Activated naive CD8-positive, alpha-beta T cell treated with anti-CD3 and anti-CD28 coated beads, Interleukin-2, amount 10 ng/mL, durations not matched to agents 7 days and 5 days (primary cell): ENCODE results near the gene TPPP. TPM values are rescaled to one million over a fixed set of nuclear protein-coding genes. Genes with fewer than 3 reads are reported as not detected.
A peak's percentile ranks its signal among the peaks of the same experiment; 100 is the strongest.

Experiments used
- ATAC-seq: fragments of 150-1000 bp; cut with Tn5 transposase; one replicate; pipeline ENCODE4 v1.10.0; 2021; ENCODE audit warnings: low read depth, moderate library complexity
- POLR2A ChIA-PET: fragments of 350-600 bp; sonication (Branson Sonifier 250); formaldehyde crosslinking; loops from one replicate; lab custom pipeline; 2021; ENCODE audit warnings: antibody characterized with exemption; lab: Charles Lee
- DNase-seq: peaks from one replicate; pipeline ENCODE4 v3.0.0; 2021
- H3K27ac Mint-ChIP-seq: one replicate; pipeline ENCODE4 v1.8.0; 2022; ENCODE audit warnings: mild to moderate bottlenecking, mixed read lengths
- H3K27me3 Mint-ChIP-seq: one replicate; pipeline ENCODE4 v1.8.0; 2022; ENCODE audit warnings: mild to moderate bottlenecking, moderate library complexity, mixed read lengths
- H3K36me3 Mint-ChIP-seq: one replicate; pipeline ENCODE4 v1.8.0; 2021; ENCODE audit warnings: mild to moderate bottlenecking, mixed read lengths
- H3K4me1 Mint-ChIP-seq: one replicate; pipeline ENCODE4 v1.8.0; 2021; ENCODE audit warnings: mixed read lengths
- H3K4me3 Mint-ChIP-seq: one replicate; pipeline ENCODE4 v1.8.0; 2022; ENCODE audit warnings: mild to moderate bottlenecking, moderate library complexity, mixed read lengths
- H3K9me3 Mint-ChIP-seq: one replicate; pipeline ENCODE4 v1.8.0; 2021; ENCODE audit warnings: mixed read lengths
- total RNA-seq, 2 experiments: library from RNA; stranded (reverse); gene quantifications; one replicate each; pipeline ENCODE4 v1.2.3, GENCODE V29; 2021

TPPP gene
- total RNA-seq, 2 experiments from 2014 or later: 0.40 to 0.55 TPM

GRCh38 chr5:677131-678101 lies 15.7 kb downstream of the TPPP start:
- POLR2A ChIA-PET: no interaction called here
- peak; percentile 30 for DNase-seq
- Mint-ChIP-seq H3K4me3 (no peak overlapping the region), H3K9me3 (no peaks in the 10 kb centered on the region), H3K4me1 (peaks cover 3% of the 10 kb centered on the region), H3K27me3 (peaks cover 5% of the 10 kb centered on the region), H3K27ac (no peak overlapping the region), H3K36me3 (no peaks in the 10 kb centered on the region)
- ATAC-seq: no peak

- no peak for DNase-seq
These were observed 16.5 kb downstream of the TPPP start for GRCh38 chr5:676699-677076.

DNA sequence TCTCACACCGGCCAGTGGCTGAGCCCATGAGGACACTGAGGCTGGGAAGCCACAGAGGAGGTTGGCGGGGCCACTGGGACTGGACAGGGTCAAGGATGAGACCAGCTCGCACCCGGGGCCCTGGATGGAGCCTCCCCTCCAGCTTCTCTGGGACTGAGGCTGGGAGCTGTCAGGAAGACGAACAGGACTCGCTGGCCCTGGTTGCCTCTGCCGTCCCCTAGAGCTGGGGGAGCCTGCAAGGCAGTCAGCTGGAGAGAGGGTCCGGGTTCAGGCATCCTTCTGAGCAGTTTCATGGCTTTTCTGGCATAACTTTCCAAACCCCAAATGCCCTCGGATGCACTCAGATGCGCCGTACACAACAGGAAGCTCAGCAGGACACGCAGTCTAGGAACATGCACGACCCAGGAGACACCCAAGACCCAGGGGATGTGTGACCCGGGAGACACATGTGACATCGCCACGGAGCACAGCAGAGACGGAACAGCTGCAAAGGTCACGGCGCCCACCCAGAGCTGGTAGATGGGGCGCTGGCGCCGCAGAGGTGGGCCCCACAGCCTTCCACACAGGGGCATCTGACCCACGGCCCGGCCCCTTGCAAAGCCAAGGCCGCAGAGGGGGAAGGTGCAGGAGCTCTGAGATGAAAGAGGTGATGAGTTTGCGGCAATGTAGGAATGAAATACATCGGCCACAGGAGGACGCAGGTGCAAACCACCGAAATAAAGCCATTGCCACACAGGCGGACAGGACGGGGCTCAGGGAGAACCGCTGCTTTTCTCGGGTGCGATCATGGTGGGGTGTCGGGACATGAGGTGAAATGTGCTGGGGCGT lies 17.1 kb downstream of the TPPP start:
- no peak overlapping the region for H3K4me3 Mint-ChIP-seq

More at GRCh38 chr5:676699-677076, 16.5 kb downstream of the TPPP start:
- Mint-ChIP-seq H3K27ac (no peak overlapping the region), H3K9me3 (no peaks in the 10 kb centered on the region), H3K36me3 (no peaks in the 10 kb centered on the region), H3K27me3 (peaks cover 5% of the 10 kb centered on the region), H3K4me3 (no peak overlapping the region), H3K4me1 (peaks cover 3% of the 10 kb centered on the region)
- no peak for ATAC-seq
- POLR2A ChIA-PET: no interaction called here

DNA sequence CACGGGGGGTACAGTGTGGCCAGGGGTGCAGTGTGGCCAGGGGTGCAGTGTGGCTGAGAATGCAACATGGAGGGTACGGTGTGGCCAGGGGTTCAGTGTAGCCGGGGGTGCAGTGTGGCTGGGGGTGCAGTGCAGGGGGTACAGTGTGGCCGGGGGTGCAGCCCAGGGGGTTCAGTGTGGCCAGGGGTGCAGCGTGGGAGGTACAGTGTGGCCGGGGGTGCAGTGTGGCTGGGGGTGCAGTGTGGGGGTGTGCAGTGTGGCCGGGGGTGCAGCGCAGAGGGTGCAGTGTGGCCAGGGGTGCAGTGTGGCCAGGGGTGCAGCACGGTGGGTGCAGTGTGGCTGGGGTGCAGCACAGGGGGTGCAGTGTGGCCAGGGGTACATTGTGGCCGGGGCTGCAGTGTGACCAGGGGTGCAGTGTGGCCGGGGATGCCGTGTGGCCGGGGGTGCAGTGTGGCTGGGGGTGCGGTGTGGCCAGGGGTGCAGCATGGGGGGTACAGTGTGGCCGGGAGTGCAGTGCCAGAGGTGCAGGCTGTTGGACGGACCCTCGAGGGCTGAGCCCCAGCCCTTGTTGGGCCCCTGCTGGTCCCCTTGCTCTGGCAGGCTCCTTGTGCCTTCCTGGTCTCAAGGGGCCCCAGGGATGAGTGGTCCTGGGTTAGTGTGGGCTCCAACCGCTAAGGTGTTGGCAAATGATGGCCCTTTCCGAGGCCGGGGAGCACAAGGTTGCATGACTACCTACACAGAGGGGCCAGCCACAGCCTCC lies 17.9 kb downstream of the TPPP start:
- Mint-ChIP-seq H3K4me1 (peaks cover 3% of the 10 kb centered on the region), H3K9me3 (no peaks in the 10 kb centered on the region), H3K36me3 (no peaks in the 10 kb centered on the region), H3K4me3 (no peak overlapping the region), H3K27ac (no peak overlapping the region), H3K27me3 (peaks cover 5% of the 10 kb centered on the region)
- ATAC-seq (no peak), DNase-seq (peak; percentile 22)
- POLR2A ChIA-PET: no interaction called here

More for the DNA sequence above, 17.1 kb downstream of the TPPP start:
- Mint-ChIP-seq H3K36me3 (no peaks in the 10 kb centered on the region), H3K27me3 (peaks cover 5% of the 10 kb centered on the region), H3K27ac (no peak overlapping the region), H3K4me1 (peaks cover 3% of the 10 kb centered on the region), H3K9me3 (no peaks in the 10 kb centered on the region)
- no peak for ATAC-seq
- POLR2A ChIA-PET: no interaction called here
- DNase-seq: no peak

DNA sequence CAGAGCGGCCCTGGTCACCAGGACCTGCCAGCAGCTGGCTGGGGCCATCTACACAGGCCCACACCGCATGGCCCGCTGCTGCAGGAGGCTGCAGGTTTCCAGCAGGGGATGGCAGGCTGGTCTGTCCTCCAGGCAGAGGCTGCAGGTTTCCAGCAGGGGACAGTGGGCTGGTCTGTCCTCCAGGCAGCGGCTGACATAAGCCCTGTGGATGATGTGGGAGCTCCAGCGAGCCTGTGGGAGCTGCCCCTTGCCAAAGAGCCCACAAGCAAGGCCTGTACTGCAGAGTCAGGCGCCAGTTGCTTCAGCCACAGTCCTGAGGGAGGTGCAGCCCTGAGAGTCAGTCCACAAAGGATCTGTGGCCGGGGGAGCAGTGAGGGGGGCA lies 18.5 kb downstream of the TPPP start:
- POLR2A ChIA-PET: no interaction called here
- H3K9me3 Mint-ChIP-seq: no peaks in the 10 kb centered on the region
- no peak overlapping the region for H3K4me3 Mint-ChIP-seq
- peaks cover 3% of the 10 kb centered on the region for H3K4me1 Mint-ChIP-seq
- peaks cover 5% of the 10 kb centered on the region for H3K27me3 Mint-ChIP-seq
- ATAC-seq (no peak), DNase-seq (peak; percentile 28)
- H3K36me3 Mint-ChIP-seq: no peaks in the 10 kb centered on the region
- H3K27ac Mint-ChIP-seq: no peak overlapping the region

GRCh38 chr5:673831-674629 lies 19.1 kb downstream of the TPPP start:
- Mint-ChIP-seq H3K27me3 (peaks cover 5% of the 10 kb centered on the region), H3K36me3 (no peaks in the 10 kb centered on the region), H3K9me3 (no peaks in the 10 kb centered on the region), H3K4me1 (peaks cover 3% of the 10 kb centered on the region), H3K27ac (no peak overlapping the region), H3K4me3 (no peak overlapping the region)
- POLR2A ChIA-PET: no interaction called here
- no peak for ATAC-seq
- peak; percentile 28 for DNase-seq

DNA sequence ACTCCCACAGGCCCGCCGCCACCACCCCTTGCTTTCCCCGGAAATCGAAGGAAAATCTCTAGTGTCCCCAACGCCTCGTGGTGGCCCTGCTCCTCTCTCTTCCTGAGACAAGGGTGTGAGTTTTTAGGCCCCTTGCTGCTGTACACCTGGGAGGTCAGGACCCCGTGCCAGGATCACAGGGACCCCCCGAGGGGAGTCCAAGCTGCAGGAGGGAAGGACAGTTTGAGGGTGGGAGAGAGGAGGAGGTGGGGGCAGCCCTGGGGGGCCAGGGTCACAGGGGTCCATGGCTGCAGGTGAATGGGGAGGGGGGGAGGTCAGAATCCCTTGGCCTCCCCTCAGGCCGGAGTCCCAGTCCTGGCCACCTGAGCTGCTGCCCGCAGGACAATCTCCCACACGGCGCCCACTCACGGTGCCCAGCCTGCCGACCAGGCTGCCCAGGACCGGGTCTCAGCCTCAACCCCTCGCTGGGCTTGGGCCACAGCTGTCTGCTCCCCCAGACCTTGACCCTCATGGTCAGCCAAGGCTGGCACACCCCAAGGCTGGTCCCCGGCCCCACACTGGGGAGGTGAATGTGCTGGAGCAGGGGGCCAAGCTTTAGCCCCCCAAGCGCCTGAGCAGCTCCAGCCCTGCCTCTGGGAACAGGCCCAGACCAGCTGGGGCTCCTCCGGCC lies 19.9 kb downstream of the TPPP start:
- peaks cover 5% of the 10 kb centered on the region for H3K27me3 Mint-ChIP-seq
- H3K4me1 Mint-ChIP-seq: peaks cover 3% of the 10 kb centered on the region
- POLR2A ChIA-PET: no interaction called here
- H3K4me3 Mint-ChIP-seq: no peak overlapping the region
- peak overlapping the region; percentile 54 for H3K27ac Mint-ChIP-seq
- H3K9me3 Mint-ChIP-seq: no peaks in the 10 kb centered on the region
- DNase-seq (peak; percentile 30), ATAC-seq (no peak)
- no peaks in the 10 kb centered on the region for H3K36me3 Mint-ChIP-seq

DNA sequence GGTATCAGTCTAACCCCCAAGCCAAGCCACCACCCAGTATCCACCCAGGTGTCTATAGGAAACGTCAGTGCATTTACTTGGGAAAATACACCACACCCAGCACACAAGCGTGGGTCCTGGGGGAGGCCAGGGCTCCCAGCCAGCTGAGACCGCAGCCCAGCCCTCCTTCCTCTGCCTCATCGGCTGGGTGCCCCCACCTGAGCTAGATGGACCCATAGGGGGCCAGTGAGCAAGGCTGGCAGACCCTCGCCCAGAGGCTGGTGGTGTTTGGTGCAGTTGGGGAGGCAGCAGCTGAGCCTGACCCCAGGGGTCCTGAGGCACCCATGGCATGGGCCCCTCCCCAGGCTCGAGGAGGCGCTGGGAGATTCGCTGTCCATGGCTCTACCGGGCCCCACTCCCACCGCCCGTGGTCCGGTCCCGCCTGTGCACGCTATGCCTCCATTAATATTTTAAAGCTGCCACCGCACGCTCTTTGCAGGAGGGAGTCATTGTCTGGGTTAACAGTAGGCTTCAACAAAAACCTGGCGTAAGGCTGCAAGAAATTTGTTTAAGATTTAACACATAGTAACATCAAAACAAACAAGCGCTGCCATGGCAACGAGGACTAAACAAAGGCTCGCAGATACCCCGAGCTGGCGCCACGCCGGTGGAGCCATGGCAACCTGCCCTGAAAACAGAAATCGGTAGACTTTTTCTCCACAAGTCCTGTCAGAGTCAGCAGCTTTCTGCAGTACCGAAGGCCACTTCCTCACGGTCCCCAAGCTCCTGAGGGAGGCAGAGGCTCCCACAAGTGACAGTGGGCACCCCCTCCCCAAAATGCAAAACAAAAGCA lies 20.6 kb downstream of the TPPP start:
- ATAC-seq (peak; percentile 16), DNase-seq (peak; percentile 33)
- Mint-ChIP-seq H3K36me3 (peaks cover under 1% of the 10 kb centered on the region), H3K4me3 (no peak overlapping the region), H3K27me3 (peaks cover 5% of the 10 kb centered on the region), H3K4me1 (peaks cover 3% of the 10 kb centered on the region), H3K27ac (peak overlapping the region; percentile 54), H3K9me3 (no peaks in the 10 kb centered on the region)
- POLR2A ChIA-PET: no interaction called here

- H3K4me3 Mint-ChIP-seq: no peak overlapping the region
- H3K27ac Mint-ChIP-seq: no peak overlapping the region
- ATAC-seq (peak; percentile 76), DNase-seq (peak; percentile 75)
- POLR2A ChIA-PET: no interaction called here
- no peaks in the 10 kb centered on the region for H3K9me3 Mint-ChIP-seq
- peaks cover 3% of the 10 kb centered on the region for H3K4me1 Mint-ChIP-seq
- peaks cover 2% of the 10 kb centered on the region for H3K36me3 Mint-ChIP-seq
- peaks cover 5% of the 10 kb centered on the region for H3K27me3 Mint-ChIP-seq
These were observed 21.5 kb downstream of the TPPP start for GRCh38 chr5:671459-672328.

DNA sequence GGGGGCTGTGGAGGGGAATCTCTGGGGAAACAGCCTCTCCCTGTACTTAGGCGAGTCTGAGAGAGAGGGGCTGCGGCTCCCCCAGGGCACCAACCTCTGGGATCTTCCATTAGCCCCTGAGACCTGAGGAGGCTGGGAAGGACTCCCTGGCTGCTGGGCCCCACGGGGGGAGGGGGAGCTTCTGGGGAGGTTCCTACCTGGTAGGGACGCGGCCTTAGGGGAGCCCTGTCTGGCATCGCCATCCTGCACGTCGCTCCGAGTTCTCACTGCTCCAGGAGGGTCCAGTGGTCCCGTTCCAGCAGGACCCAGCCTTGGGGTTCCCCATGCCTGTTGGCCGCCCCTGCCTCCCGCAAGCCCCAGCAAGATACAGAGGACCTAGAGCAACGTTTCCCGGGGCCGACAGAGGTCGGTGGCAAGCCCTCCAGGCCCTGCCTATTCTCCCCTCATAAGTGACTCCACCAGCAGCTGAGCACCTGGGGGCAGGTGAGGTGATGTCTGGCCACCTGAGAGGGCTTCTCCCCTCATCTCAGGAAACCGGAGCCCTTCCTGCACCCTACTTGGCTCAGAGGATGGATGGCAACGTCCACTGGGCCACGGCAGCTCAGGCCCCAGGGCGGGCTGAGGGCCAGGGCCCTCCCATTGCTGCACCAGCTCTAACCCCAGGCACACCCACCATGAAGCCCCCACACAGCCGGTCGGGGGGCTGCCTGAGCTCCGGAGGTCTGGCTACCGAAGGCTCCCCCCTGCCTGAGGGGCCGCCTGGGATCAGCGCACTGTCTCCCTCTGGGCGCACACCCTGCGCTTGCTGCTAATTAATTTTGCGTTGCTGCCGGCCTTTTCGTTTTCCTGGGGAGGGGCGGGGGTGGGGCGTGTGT lies 22.5 kb downstream of the TPPP start:
- no peaks in the 10 kb centered on the region for H3K9me3 Mint-ChIP-seq
- POLR2A ChIA-PET: no interaction called here
- H3K27ac Mint-ChIP-seq: no peak overlapping the region
- ATAC-seq (no peak), DNase-seq (peak; percentile 32)
- H3K4me1 Mint-ChIP-seq: peaks cover 3% of the 10 kb centered on the region
- peaks cover 2% of the 10 kb centered on the region for H3K36me3 Mint-ChIP-seq
- peaks cover 5% of the 10 kb centered on the region for H3K27me3 Mint-ChIP-seq
- H3K4me3 Mint-ChIP-seq: no peak overlapping the region
